WTC11 (cell line): ENCODE results near the gene GLOD4. TPM values are rescaled to one million over a fixed set of nuclear protein-coding genes. Genes with fewer than 3 reads are reported as not detected.

Experiments used
- ATAC-seq: fragments of 200-7000 bp; cut with Tn5 transposase; 2 replicates; pipeline ENCODE4 v1.10.0; 2021; ENCODE audit warnings: mild to moderate bottlenecking, moderate library complexity
- CTCF ChIA-PET: fragments of 300-600 bp; sonication (Branson Sonifier 250); formaldehyde crosslinking; loops from one replicate; lab custom pipeline; 2021; ENCODE audit warnings: antibody characterized with exemption; lab: Charles Lee
- POLR2A ChIA-PET: fragments of 350-600 bp; sonication (Branson Sonifier 250); formaldehyde crosslinking; loops from one replicate; lab custom pipeline; 2021; ENCODE audit warnings: antibody characterized with exemption; lab: Charles Lee
- DNase-seq: peaks from one replicate; pipeline ENCODE4 v3.0.0; 2021; ENCODE audit warnings: low spot score
- H3K27ac Mint-ChIP-seq: 2 replicates; pipeline ENCODE4 v1.8.0; 2021; ENCODE audit warnings: mixed read lengths
- H3K27me3 Mint-ChIP-seq: 2 replicates; pipeline ENCODE4 v1.8.0; 2021; ENCODE audit warnings: low read depth, mild to moderate bottlenecking, moderate library complexity, mixed read lengths
- H3K36me3 Mint-ChIP-seq: 2 replicates; pipeline ENCODE4 v1.8.0; 2021; ENCODE audit warnings: mixed read lengths
- H3K4me1 Mint-ChIP-seq: 2 replicates; pipeline ENCODE4 v1.8.0; 2022; ENCODE audit warnings: mixed read lengths
- H3K4me3 Mint-ChIP-seq: 2 replicates; pipeline ENCODE4 v1.8.0; 2021; ENCODE audit warnings: mild to moderate bottlenecking, moderate library complexity, mixed read lengths
- H3K9me3 Mint-ChIP-seq: 2 replicates; pipeline ENCODE4 v1.8.0; 2021; ENCODE audit warnings: mixed read lengths
- GTF2I ChIP-seq: fragments of 250-450 bp; sonication (Bioruptor Pico); conservative IDR thresholded peaks from 2 replicates; pipeline ENCODE4 v1.4.0; 2021; ENCODE audit warnings: mild to moderate bottlenecking
- NFYB ChIP-seq: sonication (generic); formaldehyde crosslinking; conservative IDR thresholded peaks from 2 replicates; pipeline ENCODE4 v1.8.0; 2022; ENCODE audit warnings: low read depth, missing genetic modification reagents
- NR2C2 ChIP-seq: sonication (generic); formaldehyde crosslinking; IDR thresholded peaks from 2 replicates; pipeline ENCODE4 v1.8.0; 2022; ENCODE audit warnings: mild to moderate bottlenecking, missing genetic modification reagents
- NR3C1 ChIP-seq: sonication (generic); formaldehyde crosslinking; conservative IDR thresholded peaks from 2 replicates; pipeline ENCODE4 v1.8.1; 2023; ENCODE audit warnings: low read depth, mild to moderate bottlenecking, missing genetic modification reagents
- SMAD4 ChIP-seq: sonication (generic); formaldehyde crosslinking; IDR thresholded peaks from 2 replicates; pipeline ENCODE4 v1.8.0; 2022; ENCODE audit warnings: mild to moderate bottlenecking, missing genetic modification reagents
- ZNF121 ChIP-seq: sonication (generic); formaldehyde crosslinking; IDR thresholded peaks from 2 replicates; pipeline ENCODE4 v1.8.0; 2023; ENCODE audit warnings: missing genetic modification reagents
- total RNA-seq: library from RNA; stranded (reverse); gene quantifications from 3 replicates; pipeline ENCODE4 v1.2.3, GENCODE V29; 2021
- TF ChIP-seq, protein P1 (sequence below): sonication (generic); formaldehyde crosslinking; IDR thresholded peaks from 2 replicates; pipeline ENCODE4 v1.8.0; 2023; ENCODE audit warnings: missing genetic modification reagents, mild to moderate bottlenecking, borderline replicate concordance
- TF ChIP-seq, protein P2 (sequence below): sonication (generic); formaldehyde crosslinking; IDR thresholded peaks from 2 replicates; pipeline ENCODE4 v1.8.1; 2022; ENCODE audit warnings: mild to moderate bottlenecking, missing genetic modification reagents, moderate library complexity, borderline replicate concordance
- TF ChIP-seq, protein P3 (sequence below): sonication (generic); formaldehyde crosslinking; conservative IDR thresholded peaks from 2 replicates; pipeline ENCODE4 v1.8.1; 2023; ENCODE audit warnings: mild to moderate bottlenecking, low read depth, missing genetic modification reagents, moderate library complexity
- TF ChIP-seq, protein P4 (sequence below): sonication (generic); formaldehyde crosslinking; IDR thresholded peaks from 2 replicates; pipeline ENCODE4 v1.8.1; 2023; ENCODE audit warnings: mild to moderate bottlenecking, missing genetic modification reagents, borderline replicate concordance

Gene GLOD4
- total RNA-seq, 1 experiment from 2014 or later = 69.0 TPM

GRCh38 chr17:802901-803881 is 21.1 kb upstream of the GLOD4 start:
- no peak for DNase-seq
- Mint-ChIP-seq H3K4me1 (peaks cover 8% of the 10 kb centered on the region), H3K27ac (peak overlapping the region; percentile 72), H3K36me3 (peaks cover 4% of the 10 kb centered on the region; the same call in 1 of the 2 replicates), H3K9me3 (no peaks in the 10 kb centered on the region), H3K27me3 (no peaks in the 10 kb centered on the region), H3K4me3 (no peak overlapping the region)
- CTCF ChIA-PET = interaction anchor here (1.1 to 3.5 kb wide), 5 partner anchors 8 to 194 kb away, joined by 3 to 28 read pairs (median 8); partner anchors contain the start of genes GLOD4, NXN and TIMM22
- TF ChIP-seq, protein P1, sequence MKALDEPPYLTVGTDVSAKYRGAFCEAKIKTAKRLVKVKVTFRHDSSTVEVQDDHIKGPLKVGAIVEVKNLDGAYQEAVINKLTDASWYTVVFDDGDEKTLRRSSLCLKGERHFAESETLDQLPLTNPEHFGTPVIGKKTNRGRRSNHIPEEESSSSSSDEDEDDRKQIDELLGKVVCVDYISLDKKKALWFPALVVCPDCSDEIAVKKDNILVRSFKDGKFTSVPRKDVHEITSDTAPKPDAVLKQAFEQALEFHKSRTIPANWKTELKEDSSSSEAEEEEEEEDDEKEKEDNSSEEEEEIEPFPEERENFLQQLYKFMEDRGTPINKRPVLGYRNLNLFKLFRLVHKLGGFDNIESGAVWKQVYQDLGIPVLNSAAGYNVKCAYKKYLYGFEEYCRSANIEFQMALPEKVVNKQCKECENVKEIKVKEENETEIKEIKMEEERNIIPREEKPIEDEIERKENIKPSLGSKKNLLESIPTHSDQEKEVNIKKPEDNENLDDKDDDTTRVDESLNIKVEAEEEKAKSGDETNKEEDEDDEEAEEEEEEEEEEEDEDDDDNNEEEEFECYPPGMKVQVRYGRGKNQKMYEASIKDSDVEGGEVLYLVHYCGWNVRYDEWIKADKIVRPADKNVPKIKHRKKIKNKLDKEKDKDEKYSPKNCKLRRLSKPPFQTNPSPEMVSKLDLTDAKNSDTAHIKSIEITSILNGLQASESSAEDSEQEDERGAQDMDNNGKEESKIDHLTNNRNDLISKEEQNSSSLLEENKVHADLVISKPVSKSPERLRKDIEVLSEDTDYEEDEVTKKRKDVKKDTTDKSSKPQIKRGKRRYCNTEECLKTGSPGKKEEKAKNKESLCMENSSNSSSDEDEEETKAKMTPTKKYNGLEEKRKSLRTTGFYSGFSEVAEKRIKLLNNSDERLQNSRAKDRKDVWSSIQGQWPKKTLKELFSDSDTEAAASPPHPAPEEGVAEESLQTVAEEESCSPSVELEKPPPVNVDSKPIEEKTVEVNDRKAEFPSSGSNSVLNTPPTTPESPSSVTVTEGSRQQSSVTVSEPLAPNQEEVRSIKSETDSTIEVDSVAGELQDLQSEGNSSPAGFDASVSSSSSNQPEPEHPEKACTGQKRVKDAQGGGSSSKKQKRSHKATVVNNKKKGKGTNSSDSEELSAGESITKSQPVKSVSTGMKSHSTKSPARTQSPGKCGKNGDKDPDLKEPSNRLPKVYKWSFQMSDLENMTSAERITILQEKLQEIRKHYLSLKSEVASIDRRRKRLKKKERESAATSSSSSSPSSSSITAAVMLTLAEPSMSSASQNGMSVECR (CRISPR knock-in tag) = no peak
- TF ChIP-seq, protein P2, sequence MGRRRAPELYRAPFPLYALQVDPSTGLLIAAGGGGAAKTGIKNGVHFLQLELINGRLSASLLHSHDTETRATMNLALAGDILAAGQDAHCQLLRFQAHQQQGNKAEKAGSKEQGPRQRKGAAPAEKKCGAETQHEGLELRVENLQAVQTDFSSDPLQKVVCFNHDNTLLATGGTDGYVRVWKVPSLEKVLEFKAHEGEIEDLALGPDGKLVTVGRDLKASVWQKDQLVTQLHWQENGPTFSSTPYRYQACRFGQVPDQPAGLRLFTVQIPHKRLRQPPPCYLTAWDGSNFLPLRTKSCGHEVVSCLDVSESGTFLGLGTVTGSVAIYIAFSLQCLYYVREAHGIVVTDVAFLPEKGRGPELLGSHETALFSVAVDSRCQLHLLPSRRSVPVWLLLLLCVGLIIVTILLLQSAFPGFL (CRISPR knock-in tag) = no peak
- TF ChIP-seq, all 79 proteins: peak for 0
- POLR2A ChIA-PET = interaction anchor here (0.8 kb wide), 1 partner anchor 1260 kb away, joined by 3 read pairs; no protein-coding TSS in a partner anchor
- no peak for ATAC-seq

- Mint-ChIP-seq H3K27me3 (no peaks in the 10 kb centered on the region), H3K27ac (no peak overlapping the region), H3K9me3 (no peaks in the 10 kb centered on the region), H3K36me3 (peaks cover 4% of the 10 kb centered on the region; the same call in 1 of the 2 replicates), H3K4me3 (no peak overlapping the region), H3K4me1 (peaks cover 8% of the 10 kb centered on the region)
- ATAC-seq (no peak), DNase-seq (no peak)
- POLR2A ChIA-PET = no interaction called here
- no peak for TF ChIP-seq ZNF121 (CRISPR knock-in tag)
- no peak for TF ChIP-seq GTF2I
- TF ChIP-seq NR3C1 = no peak
- TF ChIP-seq, protein P3, sequence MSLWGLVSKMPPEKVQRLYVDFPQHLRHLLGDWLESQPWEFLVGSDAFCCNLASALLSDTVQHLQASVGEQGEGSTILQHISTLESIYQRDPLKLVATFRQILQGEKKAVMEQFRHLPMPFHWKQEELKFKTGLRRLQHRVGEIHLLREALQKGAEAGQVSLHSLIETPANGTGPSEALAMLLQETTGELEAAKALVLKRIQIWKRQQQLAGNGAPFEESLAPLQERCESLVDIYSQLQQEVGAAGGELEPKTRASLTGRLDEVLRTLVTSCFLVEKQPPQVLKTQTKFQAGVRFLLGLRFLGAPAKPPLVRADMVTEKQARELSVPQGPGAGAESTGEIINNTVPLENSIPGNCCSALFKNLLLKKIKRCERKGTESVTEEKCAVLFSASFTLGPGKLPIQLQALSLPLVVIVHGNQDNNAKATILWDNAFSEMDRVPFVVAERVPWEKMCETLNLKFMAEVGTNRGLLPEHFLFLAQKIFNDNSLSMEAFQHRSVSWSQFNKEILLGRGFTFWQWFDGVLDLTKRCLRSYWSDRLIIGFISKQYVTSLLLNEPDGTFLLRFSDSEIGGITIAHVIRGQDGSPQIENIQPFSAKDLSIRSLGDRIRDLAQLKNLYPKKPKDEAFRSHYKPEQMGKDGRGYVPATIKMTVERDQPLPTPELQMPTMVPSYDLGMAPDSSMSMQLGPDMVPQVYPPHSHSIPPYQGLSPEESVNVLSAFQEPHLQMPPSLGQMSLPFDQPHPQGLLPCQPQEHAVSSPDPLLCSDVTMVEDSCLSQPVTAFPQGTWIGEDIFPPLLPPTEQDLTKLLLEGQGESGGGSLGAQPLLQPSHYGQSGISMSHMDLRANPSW = no peak
- TF ChIP-seq NFYB = no peak
- no peak for TF ChIP-seq SMAD4 (CRISPR knock-in tag)
- CTCF ChIA-PET = interaction anchor here (1.0 to 2.3 kb wide), 2 partner anchors 75 to 194 kb away, joined by 3 to 8 read pairs; partner anchors contain the start of gene TIMM22
Observed at GRCh38 chr17:802481-802880, 20.4 kb upstream of the GLOD4 start.

DNA sequence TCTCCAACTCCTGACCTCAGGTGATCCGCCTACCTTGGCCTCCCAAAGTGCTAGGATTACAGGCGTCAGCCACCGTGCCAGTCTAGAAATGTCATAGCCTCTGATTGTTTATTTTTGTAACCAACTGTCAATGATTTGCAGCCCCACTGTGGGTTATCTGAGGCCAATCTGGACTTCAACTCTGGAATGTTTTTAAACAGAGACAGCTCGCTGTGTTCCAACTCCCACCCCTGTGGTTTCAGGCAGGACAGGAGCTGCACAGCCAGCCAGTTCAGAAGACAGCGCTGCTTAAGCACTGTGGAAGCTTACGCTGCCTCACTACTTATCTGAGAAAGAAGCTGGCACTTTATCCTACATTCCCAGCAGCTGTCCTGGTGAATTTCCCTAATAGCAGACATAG is 19.6 kb upstream of the GLOD4 start:
- ChIA-PET CTCF (interaction anchor here (1.0 kb wide), 1 partner anchor 76 kb away, joined by 3 read pairs; no protein-coding TSS in a partner anchor), POLR2A (no interaction called here)
- TF ChIP-seq, protein P4, sequence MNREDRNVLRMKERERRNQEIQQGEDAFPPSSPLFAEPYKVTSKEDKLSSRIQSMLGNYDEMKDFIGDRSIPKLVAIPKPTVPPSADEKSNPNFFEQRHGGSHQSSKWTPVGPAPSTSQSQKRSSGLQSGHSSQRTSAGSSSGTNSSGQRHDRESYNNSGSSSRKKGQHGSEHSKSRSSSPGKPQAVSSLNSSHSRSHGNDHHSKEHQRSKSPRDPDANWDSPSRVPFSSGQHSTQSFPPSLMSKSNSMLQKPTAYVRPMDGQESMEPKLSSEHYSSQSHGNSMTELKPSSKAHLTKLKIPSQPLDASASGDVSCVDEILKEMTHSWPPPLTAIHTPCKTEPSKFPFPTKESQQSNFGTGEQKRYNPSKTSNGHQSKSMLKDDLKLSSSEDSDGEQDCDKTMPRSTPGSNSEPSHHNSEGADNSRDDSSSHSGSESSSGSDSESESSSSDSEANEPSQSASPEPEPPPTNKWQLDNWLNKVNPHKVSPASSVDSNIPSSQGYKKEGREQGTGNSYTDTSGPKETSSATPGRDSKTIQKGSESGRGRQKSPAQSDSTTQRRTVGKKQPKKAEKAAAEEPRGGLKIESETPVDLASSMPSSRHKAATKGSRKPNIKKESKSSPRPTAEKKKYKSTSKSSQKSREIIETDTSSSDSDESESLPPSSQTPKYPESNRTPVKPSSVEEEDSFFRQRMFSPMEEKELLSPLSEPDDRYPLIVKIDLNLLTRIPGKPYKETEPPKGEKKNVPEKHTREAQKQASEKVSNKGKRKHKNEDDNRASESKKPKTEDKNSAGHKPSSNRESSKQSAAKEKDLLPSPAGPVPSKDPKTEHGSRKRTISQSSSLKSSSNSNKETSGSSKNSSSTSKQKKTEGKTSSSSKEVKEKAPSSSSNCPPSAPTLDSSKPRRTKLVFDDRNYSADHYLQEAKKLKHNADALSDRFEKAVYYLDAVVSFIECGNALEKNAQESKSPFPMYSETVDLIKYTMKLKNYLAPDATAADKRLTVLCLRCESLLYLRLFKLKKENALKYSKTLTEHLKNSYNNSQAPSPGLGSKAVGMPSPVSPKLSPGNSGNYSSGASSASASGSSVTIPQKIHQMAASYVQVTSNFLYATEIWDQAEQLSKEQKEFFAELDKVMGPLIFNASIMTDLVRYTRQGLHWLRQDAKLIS (CRISPR knock-in tag) = no peak
- TF ChIP-seq NR2C2 (CRISPR knock-in tag) = no peak
- H3K27ac Mint-ChIP-seq = no peak overlapping the region; the same call in 1 of the 2 replicates
- peaks cover 8% of the 10 kb centered on the region for H3K36me3 Mint-ChIP-seq
- no peak for DNase-seq
- no peak for ATAC-seq
- H3K9me3 Mint-ChIP-seq = no peaks in the 10 kb centered on the region
- H3K27me3 Mint-ChIP-seq = no peaks in the 10 kb centered on the region
- H3K4me1 Mint-ChIP-seq = peaks cover 8% of the 10 kb centered on the region
- H3K4me3 Mint-ChIP-seq = no peak overlapping the region
